Frontal cortex (tissue), 4 donors: ENCODE data around the gene UNC45A. TPM values are rescaled to one million over a fixed set of nuclear protein-coding genes. Genes with fewer than 3 reads are reported as not detected.
A peak's percentile ranks its signal among the peaks of the same experiment; 100 is the strongest.

ENCODE experiments used
- DNase-seq, 2 donors: peaks; one replicate each; pipeline ENCODE4 v3.0.0; 2012; ENCODE audit warnings: low spot score in 2 of 2
- FAIRE-seq: peaks from 2 replicates; lab custom pipeline; 2012; peaks lifted over from hg19 to GRCh38; lab: Jason Lieb, UNC
- total RNA-seq: library from RNA; depleted of rRNA; stranded (reverse); fragments of >200 nt; gene quantifications from one replicate; pipeline ENCODE4 v1.2.3, GENCODE V29; 2014
- donor health status: control.
- donor health status: control.
- donor health status: control.

The UNC45A gene
- total RNA-seq, 1 donor from 2014 or later = 33.4 TPM

- no peak for DNase-seq
- no peak for FAIRE-seq
Measured at GRCh38 chr15:90936823-90937222, 1.7 kb downstream of the UNC45A start.

- FAIRE-seq = no peak
- no peak for DNase-seq
Measured at GRCh38 chr15:90938261-90938660, 3.2 kb downstream of the UNC45A start.

GRCh38 chr15:90939756-90940155, 4.7 kb downstream of the UNC45A start:
- FAIRE-seq (no peak), DNase-seq (no peak)

- FAIRE-seq (no peak), DNase-seq (no peak)
Measured at GRCh38 chr15:90941038-90941437, 6.0 kb downstream of the UNC45A start.

- DNase-seq (no peak), FAIRE-seq (no peak)
Measured at GRCh38 chr15:90942354-90943120, 7.5 kb downstream of the UNC45A start.

- DNase-seq = peak in 1 of 2 donors; percentile 5
- no peak for FAIRE-seq
Measured at GRCh38 chr15:90945091-90945490, 10.0 kb downstream of the UNC45A start.

- DNase-seq (peak in 1 of 2 donors; percentile 7), FAIRE-seq (no peak)
Measured at GRCh38 chr15:90946538-90946937, 11.5 kb downstream of the UNC45A start.

- FAIRE-seq = no peak
Measured at GRCh38 chr15:90946941-90947576, 12.0 kb downstream of the UNC45A start.

GRCh38 chr15:90947577-90948357, 12.7 kb downstream of the UNC45A start:
- DNase-seq = peak in 1 of 2 donors; percentile 9
- no peak for FAIRE-seq

More at GRCh38 chr15:90946941-90947576, 12.0 kb downstream of the UNC45A start:
- DNase-seq = peak in 1 of 2 donors; percentile 10

- FAIRE-seq (no peak), DNase-seq (no peak)
Measured at GRCh38 chr15:90948506-90948905, 13.4 kb downstream of the UNC45A start.

GRCh38 chr15:90949979-90950675, 15.0 kb downstream of the UNC45A start:
- no peak for FAIRE-seq

GRCh38 chr15:90950676-90951075, 15.6 kb downstream of the UNC45A start:
- DNase-seq (no peak), FAIRE-seq (no peak)

More at GRCh38 chr15:90949979-90950675, 15.0 kb downstream of the UNC45A start:
- no peak for DNase-seq

GRCh38 chr15:90952901-90953677, 18.0 kb downstream of the UNC45A start:
- DNase-seq = no peak

GRCh38 chr15:90953947-90954711, 19.0 kb downstream of the UNC45A start:
- FAIRE-seq = no peak
- no peak for DNase-seq

More at GRCh38 chr15:90952901-90953677, 18.0 kb downstream of the UNC45A start:
- FAIRE-seq = no peak

GRCh38 chr15:90954712-90955623, 19.9 kb downstream of the UNC45A start, which contains the start of gene RCCD1:
Gene RCCD1 (plus strand): TSS chr15:90954884. CDS start chr15:90956735, 1,851 bp downstream.
- no peak for FAIRE-seq
- peak; percentile 98 to 99 for DNase-seq

- DNase-seq (no peak), FAIRE-seq (no peak)
Measured at GRCh38 chr15:90955624-90956273, 20.7 kb downstream of the UNC45A start.
